Mammary epithelial cell (primary cell): Measurements from ENCODE around the gene NTF3.

ENCODE experiments used
- EZH2 ChIP-seq: IDR thresholded peaks from 2 replicates; pipeline ENCODE4 v1.6.1; 2012; ENCODE audit warnings: low read length, inconsistent platforms, borderline replicate concordance
- TF ChIP-seq, protein P1 (sequence below), 2 donors: IDR thresholded peaks in 1 of 2; conservative IDR thresholded peaks in 1 of 2; 2 replicates each; pipeline ENCODE4 v1.5.1; 2011 to 2012; ENCODE audit warnings: inconsistent platforms in 2 of 2, low read length in 2 of 2, mild to moderate bottlenecking in 2 of 2, control low read depth in 1 of 2, low read depth in 1 of 2; ENCODE audit not compliant: insufficient read depth in 1 of 2; ENCODE audit errors: extremely low read depth in 1 of 2

DNA sequence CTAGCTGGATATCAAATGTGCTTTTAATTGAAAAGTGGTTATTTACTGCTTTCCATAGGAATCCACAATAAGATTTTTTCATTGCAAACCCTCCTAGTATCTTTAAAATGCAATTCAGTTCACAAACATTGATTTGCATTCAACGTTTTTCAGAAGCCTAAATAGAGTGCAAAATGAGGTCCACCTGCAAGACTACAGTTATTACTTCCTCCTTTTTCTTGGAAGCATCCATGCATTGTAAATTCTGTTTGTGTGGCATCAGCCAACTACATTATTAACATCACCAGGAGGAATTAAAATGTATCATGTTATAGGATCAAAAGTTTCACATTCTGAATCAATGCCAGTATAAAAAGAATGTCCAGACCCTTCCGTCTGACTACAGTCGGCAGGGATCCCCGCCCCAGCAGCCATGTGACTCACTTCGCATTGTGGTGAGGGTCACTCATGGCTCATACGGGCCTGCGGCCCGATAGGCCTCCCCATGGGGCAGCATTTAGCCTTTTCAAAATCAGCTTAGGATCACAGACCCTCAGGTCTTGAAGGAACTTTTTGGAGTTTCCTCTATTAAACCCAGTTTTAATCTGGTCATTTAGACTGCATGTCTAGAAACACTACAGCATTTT is 46.3 kb downstream of the NTF3 start:
- TF ChIP-seq, protein P1, sequence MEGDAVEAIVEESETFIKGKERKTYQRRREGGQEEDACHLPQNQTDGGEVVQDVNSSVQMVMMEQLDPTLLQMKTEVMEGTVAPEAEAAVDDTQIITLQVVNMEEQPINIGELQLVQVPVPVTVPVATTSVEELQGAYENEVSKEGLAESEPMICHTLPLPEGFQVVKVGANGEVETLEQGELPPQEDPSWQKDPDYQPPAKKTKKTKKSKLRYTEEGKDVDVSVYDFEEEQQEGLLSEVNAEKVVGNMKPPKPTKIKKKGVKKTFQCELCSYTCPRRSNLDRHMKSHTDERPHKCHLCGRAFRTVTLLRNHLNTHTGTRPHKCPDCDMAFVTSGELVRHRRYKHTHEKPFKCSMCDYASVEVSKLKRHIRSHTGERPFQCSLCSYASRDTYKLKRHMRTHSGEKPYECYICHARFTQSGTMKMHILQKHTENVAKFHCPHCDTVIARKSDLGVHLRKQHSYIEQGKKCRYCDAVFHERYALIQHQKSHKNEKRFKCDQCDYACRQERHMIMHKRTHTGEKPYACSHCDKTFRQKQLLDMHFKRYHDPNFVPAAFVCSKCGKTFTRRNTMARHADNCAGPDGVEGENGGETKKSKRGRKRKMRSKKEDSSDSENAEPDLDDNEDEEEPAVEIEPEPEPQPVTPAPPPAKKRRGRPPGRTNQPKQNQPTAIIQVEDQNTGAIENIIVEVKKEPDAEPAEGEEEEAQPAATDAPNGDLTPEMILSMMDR (conservative IDR thresholded peaks at IDR 0.05 in 1 of 2, IDR thresholded peaks at IDR 0.05 in 1 of 2; ENCODE audit: extremely low read depth in 1 of 2, insufficient read depth in 1 of 2, low read depth in 1 of 2, low read length in 2 of 2), result no peak
- no peak for TF ChIP-seq EZH2
